Loucy (cell line): ENCODE data around the gene RAB7B.

Experiments
- H2AFZ ChIP-seq: fragments of 200-600 bp; sonication (generic); 2 replicates; pipeline ENCODE4 v1.6.0; 2016; ENCODE audit warnings: antibody characterized with exemption, mild to moderate bottlenecking, low read length, moderate library complexity
- H3F3A ChIP-seq: fragments of 200-600 bp; 2 replicates; pipeline ENCODE4 v1.6.0; 2016; ENCODE audit warnings: antibody characterized with exemption, low read depth, mild to moderate bottlenecking
- H3K27me3 ChIP-seq: fragments of 200-600 bp; sonication (generic); 2 replicates; pipeline ENCODE4 v1.6.1; 2014; ENCODE audit warnings: low read length, mild to moderate bottlenecking; ENCODE audit not compliant: insufficient read depth, poor library complexity, severe bottlenecking
- H3K36me3 ChIP-seq: fragments of 200-600 bp; sonication (generic); 2 replicates; pipeline ENCODE4 v1.6.1; 2016; ENCODE audit warnings: low read length; ENCODE audit not compliant: insufficient read depth
- H3K4me1 ChIP-seq: fragments of 200-600 bp; sonication (generic); 2 replicates; pipeline ENCODE4 v1.5.1; 2014; ENCODE audit warnings: low read length, mild to moderate bottlenecking; ENCODE audit not compliant: insufficient read depth, poor library complexity, severe bottlenecking
- H3K4me2 ChIP-seq: fragments of 200-600 bp; sonication (generic); 2 replicates; pipeline ENCODE4 v1.6.0; 2014; ENCODE audit warnings: antibody characterized with exemption, low read length, low read depth, mild to moderate bottlenecking; ENCODE audit not compliant: poor library complexity, severe bottlenecking
- H3K4me3 ChIP-seq: fragments of 200-600 bp; sonication (generic); 2 replicates; pipeline ENCODE4 v1.5.1; 2014; ENCODE audit warnings: low read length, mild to moderate bottlenecking, mixed read lengths; ENCODE audit not compliant: poor library complexity, severe bottlenecking
- H3K79me2 ChIP-seq: fragments of 200-600 bp; sonication (generic); 2 replicates; pipeline ENCODE4 v1.6.1; 2014; ENCODE audit warnings: low read length; ENCODE audit not compliant: insufficient read depth
- H3K9ac ChIP-seq: fragments of 200-600 bp; sonication (generic); 2 replicates; pipeline ENCODE4 v1.6.0; 2014; ENCODE audit warnings: mild to moderate bottlenecking, low read depth, low read length, moderate library complexity; ENCODE audit not compliant: poor library complexity, severe bottlenecking
- H3K9me2 ChIP-seq: fragments of 200-600 bp; sonication (generic); replicated peaks from 2 replicates; pipeline ENCODE4 v1.6.1; 2016; ENCODE audit warnings: low read depth, low read length, mixed read lengths
- H3K9me3 ChIP-seq: fragments of 200-600 bp; sonication (generic); 2 replicates; pipeline ENCODE4 v1.6.1; 2014; ENCODE audit warnings: mild to moderate bottlenecking, antibody characterized with exemption, low read length, low read depth; ENCODE audit not compliant: insufficient read depth
- H4K20me1 ChIP-seq: fragments of 200-600 bp; sonication (generic); 2 replicates; pipeline ENCODE4 v1.6.0; 2014; ENCODE audit warnings: antibody characterized with exemption, low read length, mild to moderate bottlenecking; ENCODE audit not compliant: insufficient read depth, poor library complexity, severe bottlenecking
- CTCF ChIP-seq: fragments of 200-600 bp; sonication (generic); conservative IDR thresholded peaks from 2 replicates; pipeline ENCODE4 v1.5.1; 2014; ENCODE audit warnings: mild to moderate bottlenecking, antibody characterized with exemption, low read length
- EZH2phosphoT487 ChIP-seq: fragments of 200-600 bp; IDR thresholded peaks from 2 replicates; pipeline ENCODE4 v1.6.1; 2018; ENCODE audit warnings: antibody characterized with exemption, mild to moderate bottlenecking, moderate library complexity, borderline replicate concordance

The RAB7B gene

GRCh38 chr1:205930195-205930577 lies 73.0 kb downstream of the RAB7B start:
- TF ChIP-seq CTCF (no peak), EZH2phosphoT487 (no peak)
- no peaks in the 10 kb centered on the region for H3K9me2 ChIP-seq
- H3K36me3 ChIP-seq: no peaks in the 10 kb centered on the region
- no peaks in the 10 kb centered on the region for H3K79me2 ChIP-seq
- H3K9me3 ChIP-seq: no peaks in the 10 kb centered on the region
- no peaks in the 10 kb centered on the region for H3F3A ChIP-seq
- H3K4me3 ChIP-seq: no peak overlapping the region
- H2AFZ ChIP-seq: no peak overlapping the region
- H3K4me1 ChIP-seq: peaks cover 16% of the 10 kb centered on the region
- H4K20me1 ChIP-seq: no peaks in the 10 kb centered on the region
- no peak overlapping the region for H3K4me2 ChIP-seq
- H3K27me3 ChIP-seq: no peaks in the 10 kb centered on the region
- no peak overlapping the region for H3K9ac ChIP-seq

DNA sequence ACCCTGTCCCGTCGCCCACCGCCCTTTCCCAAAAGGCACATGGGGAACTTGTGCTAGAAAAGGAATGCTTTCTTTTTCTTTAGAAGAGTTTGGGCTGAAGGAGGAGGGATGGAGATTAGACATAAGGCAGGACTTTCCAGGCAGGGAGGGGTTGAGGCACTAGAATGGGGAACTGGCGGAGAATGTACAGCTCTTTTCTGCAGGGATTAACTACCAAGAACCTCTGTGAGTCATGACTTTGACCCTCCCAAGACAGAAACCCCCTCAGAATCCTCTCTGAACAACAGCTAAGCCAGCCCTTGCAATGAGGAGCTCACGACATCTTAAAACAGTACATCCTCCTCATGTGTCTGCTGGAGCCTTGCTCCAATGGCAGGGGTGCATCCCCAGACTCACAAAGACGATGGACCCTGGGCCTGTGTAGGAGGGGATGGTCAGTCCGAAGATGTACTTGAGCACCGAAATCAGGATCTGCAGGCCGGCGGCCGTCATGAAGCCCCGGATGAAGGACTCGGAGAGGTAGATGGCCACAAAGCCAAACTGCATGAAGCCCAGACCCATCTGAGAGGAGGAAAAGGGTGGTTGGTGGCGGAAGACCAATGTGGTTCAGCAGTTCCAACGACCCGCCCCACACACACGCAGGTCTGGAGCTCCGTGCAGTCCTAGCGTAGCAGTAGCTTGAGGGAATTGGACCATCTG lies 73.5 kb downstream of the RAB7B start:
- no peaks in the 10 kb centered on the region for H3K27me3 ChIP-seq
- TF ChIP-seq EZH2phosphoT487 (no peak), CTCF (no peak)

DNA sequence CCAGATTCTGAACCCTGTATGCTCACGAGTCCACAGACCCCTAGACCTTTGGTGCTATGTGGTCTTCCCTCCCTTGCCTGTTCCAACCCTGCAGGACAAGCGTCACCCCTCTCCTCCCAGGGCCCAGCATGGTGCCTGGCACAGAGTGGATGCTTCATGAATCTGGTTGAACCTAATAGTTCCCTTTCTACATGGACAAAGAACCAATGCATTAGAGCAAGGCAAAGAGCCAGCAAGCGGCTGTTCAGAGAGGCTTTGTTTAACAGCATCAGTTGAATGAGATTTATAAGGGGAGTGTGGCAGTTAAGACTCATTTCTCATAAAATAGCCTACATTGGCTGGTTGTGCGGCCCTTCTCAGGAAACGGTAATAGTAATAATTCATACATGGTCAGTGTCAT lies 74.9 kb downstream of the RAB7B start:
- no peaks in the 10 kb centered on the region for H3K36me3 ChIP-seq
- H3K9ac ChIP-seq: no peak overlapping the region
- peak overlapping the region; percentile 82; the same call in 1 of the 2 replicates for H2AFZ ChIP-seq
- H3K9me3 ChIP-seq: no peaks in the 10 kb centered on the region
- H3K4me3 ChIP-seq: no peak overlapping the region
- H3K79me2 ChIP-seq: no peaks in the 10 kb centered on the region
- TF ChIP-seq CTCF: no peak
- TF ChIP-seq EZH2phosphoT487: no peak
- H3K4me1 ChIP-seq: peaks cover 16% of the 10 kb centered on the region
- H3K27me3 ChIP-seq: no peaks in the 10 kb centered on the region
- no peaks in the 10 kb centered on the region for H4K20me1 ChIP-seq
- H3K4me2 ChIP-seq: peak overlapping the region; percentile 53
- H3F3A ChIP-seq: no peaks in the 10 kb centered on the region
- no peaks in the 10 kb centered on the region for H3K9me2 ChIP-seq

More for the DNA sequence above, 73.5 kb downstream of the RAB7B start:
- Histone ChIP-seq H3K4me2 (peak overlapping the region; percentile 53), H4K20me1 (no peaks in the 10 kb centered on the region), H3K4me1 (peaks cover 16% of the 10 kb centered on the region), H3F3A (no peaks in the 10 kb centered on the region), H3K9ac (peak overlapping the region; percentile 25), H2AFZ (0 out of 2 replicates have a peak overlapping the region, but pooled peaks have one; percentile 82), H3K4me3 (no peak overlapping the region), H3K9me3 (no peaks in the 10 kb centered on the region), H3K9me2 (no peaks in the 10 kb centered on the region), H3K36me3 (no peaks in the 10 kb centered on the region), H3K79me2 (no peaks in the 10 kb centered on the region)
